Suprapubic skin (tissue), 4 donors: ENCODE results near the gene EPHB3.

Source experiments
- EP300 ChIP-seq: sonication (generic); formaldehyde crosslinking; IDR thresholded peaks from one replicate; pipeline ENCODE4 v1.6.1; 2017; ENCODE audit warnings: antibody characterized with exemption
- POLR2A ChIP-seq, 2 donors: fragments of 450-650 bp; IDR thresholded peaks; one replicate each; pipeline ENCODE4 v1.6.1; 2017; ENCODE audit warnings: antibody characterized with exemption in 2 of 2, mild to moderate bottlenecking in 2 of 2, moderate library complexity in 2 of 2
- POLR2AphosphoS5 ChIP-seq, 3 donors: sonication (generic); formaldehyde crosslinking; IDR thresholded peaks; one replicate each; pipeline ENCODE4 v1.6.1; 2017; ENCODE audit warnings: antibody characterized with exemption in 3 of 3
- TF ChIP-seq, protein P1 (sequence below), 2 donors: fragments of 200-600 bp in 1 of 2; fragments of 450-650 bp in 1 of 2; sonication (generic) in 1 of 2; IDR thresholded peaks; one replicate each; pipeline ENCODE4 v1.5.1; 2016 to 2019; ENCODE audit warnings: antibody characterized with exemption in 2 of 2, mild to moderate bottlenecking in 1 of 2, moderate library complexity in 1 of 2

DNA sequence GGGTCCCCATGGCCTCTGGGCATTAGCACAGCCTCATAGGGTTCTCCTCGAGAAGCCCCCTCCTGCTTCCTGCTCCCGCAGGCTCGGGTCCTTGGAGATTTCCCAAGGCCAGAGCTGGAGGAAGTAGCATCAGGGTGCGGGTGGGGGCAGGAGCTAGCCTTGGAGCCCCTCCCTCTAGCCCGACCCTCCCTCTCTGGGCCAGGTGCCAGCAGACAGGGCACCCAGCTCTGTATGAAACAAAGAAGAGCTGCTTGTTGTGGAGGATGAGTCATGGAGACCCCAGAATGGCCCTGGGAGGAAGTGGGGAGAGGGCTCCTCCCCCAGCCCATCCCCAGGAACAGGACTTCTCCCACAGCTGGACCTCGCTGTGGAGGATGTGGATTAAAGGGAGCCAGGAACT is 29.2 kb downstream of the EPHB3 start:
- TF ChIP-seq EP300, result no peak
- no peak for TF ChIP-seq POLR2A (IDR thresholded peaks at IDR 0.05)
- TF ChIP-seq POLR2AphosphoS5 (IDR thresholded peaks at IDR 0.05), result no peak
- TF ChIP-seq, protein P1, sequence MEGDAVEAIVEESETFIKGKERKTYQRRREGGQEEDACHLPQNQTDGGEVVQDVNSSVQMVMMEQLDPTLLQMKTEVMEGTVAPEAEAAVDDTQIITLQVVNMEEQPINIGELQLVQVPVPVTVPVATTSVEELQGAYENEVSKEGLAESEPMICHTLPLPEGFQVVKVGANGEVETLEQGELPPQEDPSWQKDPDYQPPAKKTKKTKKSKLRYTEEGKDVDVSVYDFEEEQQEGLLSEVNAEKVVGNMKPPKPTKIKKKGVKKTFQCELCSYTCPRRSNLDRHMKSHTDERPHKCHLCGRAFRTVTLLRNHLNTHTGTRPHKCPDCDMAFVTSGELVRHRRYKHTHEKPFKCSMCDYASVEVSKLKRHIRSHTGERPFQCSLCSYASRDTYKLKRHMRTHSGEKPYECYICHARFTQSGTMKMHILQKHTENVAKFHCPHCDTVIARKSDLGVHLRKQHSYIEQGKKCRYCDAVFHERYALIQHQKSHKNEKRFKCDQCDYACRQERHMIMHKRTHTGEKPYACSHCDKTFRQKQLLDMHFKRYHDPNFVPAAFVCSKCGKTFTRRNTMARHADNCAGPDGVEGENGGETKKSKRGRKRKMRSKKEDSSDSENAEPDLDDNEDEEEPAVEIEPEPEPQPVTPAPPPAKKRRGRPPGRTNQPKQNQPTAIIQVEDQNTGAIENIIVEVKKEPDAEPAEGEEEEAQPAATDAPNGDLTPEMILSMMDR (IDR thresholded peaks at IDR 0.05), result no peak
